Mesothelial cell of epicardium (in vitro differentiated cells): Measurements from ENCODE around the gene FARP2. TPM values are rescaled to one million over a fixed set of nuclear protein-coding genes. Genes with fewer than 3 reads are reported as not detected.
A peak's percentile ranks its signal among the peaks of the same experiment; 100 is the strongest.

Source experiments
- DNase-seq, 2 experiments: peaks; one replicate each; pipeline ENCODE4 v3.0.0; 2021; ENCODE audit warnings: low spot score in 2 of 2; ENCODE audit not compliant: unreplicated experiment in 2 of 2
- H3K27ac Mint-ChIP-seq: 2 replicates; pipeline ENCODE4 v1.8.0; 2021; ENCODE audit warnings: mixed read lengths
- H3K27me3 Mint-ChIP-seq: 2 replicates; pipeline ENCODE4 v1.8.0; 2021; ENCODE audit warnings: low read depth, mixed read lengths
- H3K36me3 Mint-ChIP-seq: 2 replicates; pipeline ENCODE4 v1.8.0; 2021; ENCODE audit warnings: mixed read lengths
- H3K4me1 Mint-ChIP-seq: 2 replicates; pipeline ENCODE4 v1.8.0; 2021; ENCODE audit warnings: mixed read lengths
- H3K4me3 Mint-ChIP-seq: 2 replicates; pipeline ENCODE4 v1.8.0; 2021; ENCODE audit warnings: mild to moderate bottlenecking, moderate library complexity, mixed read lengths
- H3K9me3 Mint-ChIP-seq: 2 replicates; pipeline ENCODE4 v1.8.0; 2021; ENCODE audit warnings: mixed read lengths
- total RNA-seq: library from RNA; stranded (reverse); gene quantifications from 3 replicates; pipeline ENCODE4 v1.2.1, GENCODE V29; 2021
- TF ChIP-seq, protein P1 (sequence below): fragments of 200-600 bp; sonication (generic); IDR thresholded peaks from one replicate; pipeline ENCODE4 v1.5.0; 2021; ENCODE audit warnings: antibody characterized with exemption; ENCODE audit not compliant: unreplicated experiment

FARP2 gene
- total RNA-seq, 1 donor from 2014 or later: 54.9 TPM

DNA sequence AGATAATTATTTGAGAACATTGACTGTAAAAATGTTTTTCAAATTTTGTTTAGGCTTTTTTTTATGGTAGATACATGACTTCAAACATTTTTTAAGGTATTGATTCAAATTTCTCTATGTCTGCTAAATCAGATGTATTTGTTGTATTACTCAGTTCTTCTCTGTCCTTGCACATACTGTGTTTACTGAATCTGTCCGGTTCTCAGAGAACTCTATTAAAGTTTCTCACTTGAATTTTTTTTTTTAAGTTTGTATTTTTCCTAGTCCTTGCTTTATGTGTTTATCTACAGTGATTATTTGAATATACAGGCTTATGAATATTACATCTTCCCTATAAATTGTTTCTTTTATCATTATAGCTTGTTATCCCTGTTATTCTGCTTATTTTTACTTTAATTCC, 35.1 kb upstream of the FARP2 start:
- Mint-ChIP-seq H3K9me3 (no peaks in the 10 kb centered on the region), H3K4me3 (peak overlapping the region; percentile 28), H3K4me1 (peaks cover 62% of the 10 kb centered on the region), H3K36me3 (peaks cover 13% of the 10 kb centered on the region), H3K27ac (peak overlapping the region; percentile 83), H3K27me3 (no peaks in the 10 kb centered on the region)
- no peak for DNase-seq
- TF ChIP-seq, protein P1, sequence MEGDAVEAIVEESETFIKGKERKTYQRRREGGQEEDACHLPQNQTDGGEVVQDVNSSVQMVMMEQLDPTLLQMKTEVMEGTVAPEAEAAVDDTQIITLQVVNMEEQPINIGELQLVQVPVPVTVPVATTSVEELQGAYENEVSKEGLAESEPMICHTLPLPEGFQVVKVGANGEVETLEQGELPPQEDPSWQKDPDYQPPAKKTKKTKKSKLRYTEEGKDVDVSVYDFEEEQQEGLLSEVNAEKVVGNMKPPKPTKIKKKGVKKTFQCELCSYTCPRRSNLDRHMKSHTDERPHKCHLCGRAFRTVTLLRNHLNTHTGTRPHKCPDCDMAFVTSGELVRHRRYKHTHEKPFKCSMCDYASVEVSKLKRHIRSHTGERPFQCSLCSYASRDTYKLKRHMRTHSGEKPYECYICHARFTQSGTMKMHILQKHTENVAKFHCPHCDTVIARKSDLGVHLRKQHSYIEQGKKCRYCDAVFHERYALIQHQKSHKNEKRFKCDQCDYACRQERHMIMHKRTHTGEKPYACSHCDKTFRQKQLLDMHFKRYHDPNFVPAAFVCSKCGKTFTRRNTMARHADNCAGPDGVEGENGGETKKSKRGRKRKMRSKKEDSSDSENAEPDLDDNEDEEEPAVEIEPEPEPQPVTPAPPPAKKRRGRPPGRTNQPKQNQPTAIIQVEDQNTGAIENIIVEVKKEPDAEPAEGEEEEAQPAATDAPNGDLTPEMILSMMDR: no peak

DNA sequence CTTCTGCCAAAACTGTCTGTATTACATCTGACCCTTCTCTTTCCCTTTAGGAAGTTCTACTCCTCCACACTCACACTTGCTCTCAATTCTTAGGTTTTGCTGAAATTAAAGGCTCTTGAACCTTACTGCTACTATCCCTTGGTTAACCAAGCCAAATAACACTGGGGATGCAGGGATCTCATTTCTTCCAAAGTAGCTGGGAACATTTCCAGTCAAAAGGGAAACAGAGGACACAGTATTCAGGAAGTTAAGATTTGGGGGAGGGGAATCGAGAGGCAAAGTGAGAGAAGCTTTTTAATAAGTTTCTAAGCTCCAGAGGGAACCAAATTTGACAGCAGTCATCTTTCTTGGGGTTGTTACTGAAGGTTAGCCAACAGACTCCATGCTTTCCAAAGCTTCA, 34.2 kb upstream of the FARP2 start:
- DNase-seq: no peak
- Mint-ChIP-seq H3K4me1 (peaks cover 61% of the 10 kb centered on the region), H3K27me3 (no peaks in the 10 kb centered on the region), H3K9me3 (peaks cover under 1% of the 10 kb centered on the region), H3K36me3 (peaks cover 19% of the 10 kb centered on the region), H3K27ac (peak overlapping the region; percentile 83), H3K4me3 (no peak overlapping the region)
- TF ChIP-seq, protein P1: no peak

DNA sequence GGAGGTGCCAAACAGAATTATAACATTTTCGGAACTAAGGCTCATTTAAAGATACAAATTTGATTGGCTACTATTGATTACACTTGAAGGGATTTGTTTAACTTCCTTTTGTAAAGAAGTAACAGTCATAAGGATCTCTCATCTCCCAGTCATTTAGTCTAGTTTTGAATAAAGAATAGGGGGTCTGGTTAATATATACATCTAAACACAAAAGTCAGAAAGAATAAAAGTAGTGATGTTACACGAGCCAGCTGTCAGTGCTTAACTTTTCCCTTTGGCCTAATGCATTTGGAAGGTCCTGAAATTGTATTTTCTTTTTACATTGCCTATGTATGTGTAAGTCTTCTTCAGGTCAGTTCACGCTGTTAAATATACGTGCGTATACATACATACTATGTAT, 32.3 kb upstream of the FARP2 start:
- TF ChIP-seq, protein P1: no peak
- Mint-ChIP-seq H3K36me3 (peaks cover 30% of the 10 kb centered on the region), H3K27ac (peak overlapping the region; percentile 37), H3K27me3 (no peaks in the 10 kb centered on the region), H3K4me1 (peaks cover 42% of the 10 kb centered on the region), H3K9me3 (peaks cover 9% of the 10 kb centered on the region), H3K4me3 (no peak overlapping the region)
- no peak for DNase-seq

DNA sequence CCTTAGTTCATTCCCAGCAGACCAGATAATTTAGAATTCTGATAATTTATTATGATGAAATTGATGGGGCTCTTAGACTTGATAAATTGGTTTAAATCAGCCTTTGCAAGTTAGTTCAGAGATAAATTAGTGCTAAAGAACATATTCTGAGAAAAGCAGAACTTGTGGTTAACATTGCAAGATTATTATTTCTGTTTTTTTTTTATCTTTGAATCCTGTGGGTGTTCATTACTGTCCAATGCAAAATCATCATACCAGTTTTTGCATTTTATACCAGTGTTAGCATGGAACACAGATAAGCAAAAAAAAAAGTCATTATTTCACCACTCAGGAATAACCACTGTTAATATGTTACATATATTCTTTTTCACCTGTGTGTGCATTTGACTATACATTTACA, 31.3 kb upstream of the FARP2 start:
- no peaks in the 10 kb centered on the region for H3K27me3 Mint-ChIP-seq
- H3K4me1 Mint-ChIP-seq: peaks cover 33% of the 10 kb centered on the region
- no peak for DNase-seq
- peaks cover 9% of the 10 kb centered on the region for H3K9me3 Mint-ChIP-seq
- no peak overlapping the region for H3K4me3 Mint-ChIP-seq
- H3K27ac Mint-ChIP-seq: peak overlapping the region; percentile 14
- peaks cover 40% of the 10 kb centered on the region for H3K36me3 Mint-ChIP-seq
- TF ChIP-seq, protein P1: no peak

DNA sequence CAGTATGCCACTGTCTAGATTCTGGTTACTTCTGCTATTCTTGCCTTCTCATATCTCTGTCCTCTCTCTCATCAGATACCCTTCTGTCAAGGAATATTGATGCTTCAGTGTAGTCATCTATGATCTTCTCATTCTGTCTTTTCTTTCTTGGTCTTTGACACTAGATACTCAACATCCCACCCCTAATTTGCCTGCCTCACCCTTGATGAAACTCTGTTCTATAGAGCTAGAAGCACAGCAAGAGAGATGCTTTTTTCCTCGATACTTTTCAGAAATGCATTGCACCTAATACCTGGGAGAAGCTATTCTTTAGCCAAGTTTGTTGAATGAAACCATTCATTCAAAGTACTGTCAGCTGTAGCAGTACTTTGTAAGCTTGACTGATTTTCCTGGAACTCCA, 30.8 kb upstream of the FARP2 start:
- Mint-ChIP-seq H3K27me3 (no peaks in the 10 kb centered on the region), H3K27ac (peak overlapping the region; percentile 34), H3K36me3 (peaks cover 40% of the 10 kb centered on the region), H3K4me1 (peaks cover 28% of the 10 kb centered on the region), H3K4me3 (no peak overlapping the region), H3K9me3 (peaks cover 9% of the 10 kb centered on the region)
- DNase-seq: no peak
- TF ChIP-seq, protein P1: no peak
